Measurements from ENCODE around the gene ATXN10.

GRCh38 chr22:45852826-45853225, 181.2 kb downstream of the ATXN10 start:
- TF ChIP-seq CTCF (conservative IDR thresholded peaks at IDR 0.05), result no peak
- no peak for TF ChIP-seq EZH2 (IDR thresholded peaks at IDR 0.05; ENCODE audit: low read depth)

All from PC-9 (cell line).